SK-N-SH (cell line): ENCODE data around the gene C10orf62.

ENCODE experiments used
- CHD2 ChIP-seq: fragments of 150-350 bp; IDR thresholded peaks from 2 replicates; pipeline ENCODE4 v1.6.1; 2018; ENCODE audit warnings: low read length; ENCODE audit not compliant: partially characterized antibody
- SIN3A ChIP-seq: IDR thresholded peaks from 2 replicates; pipeline ENCODE4 v1.6.1; 2012; ENCODE audit warnings: low read depth, mild to moderate bottlenecking, low read length, moderate library complexity, borderline replicate concordance
- TF ChIP-seq, protein P1 (sequence below): IDR thresholded peaks from 2 replicates; pipeline ENCODE4 v1.4.0; 2012; ENCODE audit warnings: low read depth, borderline replicate concordance
- TF ChIP-seq, protein P2 (sequence below): fragments of 200-600 bp; sonication (generic); IDR thresholded peaks from 2 replicates; pipeline ENCODE4 v1.6.1; 2017; ENCODE audit warnings: antibody characterized with exemption, mild to moderate bottlenecking, moderate library complexity
- TF ChIP-seq, protein P3 (sequence below): IDR thresholded peaks from 2 replicates; pipeline ENCODE4 v1.6.1; 2012; ENCODE audit warnings: mild to moderate bottlenecking, low read depth, low read length, moderate library complexity

DNA sequence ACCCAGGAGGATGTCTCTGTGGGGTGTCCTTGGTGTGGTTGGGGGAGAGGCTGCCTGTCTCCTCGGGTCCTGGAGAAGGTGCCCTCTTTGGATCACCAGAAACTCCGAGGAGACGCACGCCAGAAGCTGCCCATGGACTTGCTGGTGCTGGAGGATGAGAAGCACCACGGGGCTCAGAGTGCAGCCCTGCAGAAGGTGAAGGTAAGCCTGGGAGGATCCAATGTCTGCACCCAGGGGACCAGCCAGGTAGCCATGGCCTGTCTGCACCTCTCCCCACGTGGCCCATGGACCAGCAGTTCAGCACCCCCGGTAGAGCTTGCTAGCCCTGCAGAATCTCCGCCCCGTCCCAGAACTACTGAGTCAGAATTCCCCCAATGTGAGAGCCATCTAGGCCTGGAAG, 11.8 kb upstream of the C10orf62 start:
- TF ChIP-seq, protein P1, sequence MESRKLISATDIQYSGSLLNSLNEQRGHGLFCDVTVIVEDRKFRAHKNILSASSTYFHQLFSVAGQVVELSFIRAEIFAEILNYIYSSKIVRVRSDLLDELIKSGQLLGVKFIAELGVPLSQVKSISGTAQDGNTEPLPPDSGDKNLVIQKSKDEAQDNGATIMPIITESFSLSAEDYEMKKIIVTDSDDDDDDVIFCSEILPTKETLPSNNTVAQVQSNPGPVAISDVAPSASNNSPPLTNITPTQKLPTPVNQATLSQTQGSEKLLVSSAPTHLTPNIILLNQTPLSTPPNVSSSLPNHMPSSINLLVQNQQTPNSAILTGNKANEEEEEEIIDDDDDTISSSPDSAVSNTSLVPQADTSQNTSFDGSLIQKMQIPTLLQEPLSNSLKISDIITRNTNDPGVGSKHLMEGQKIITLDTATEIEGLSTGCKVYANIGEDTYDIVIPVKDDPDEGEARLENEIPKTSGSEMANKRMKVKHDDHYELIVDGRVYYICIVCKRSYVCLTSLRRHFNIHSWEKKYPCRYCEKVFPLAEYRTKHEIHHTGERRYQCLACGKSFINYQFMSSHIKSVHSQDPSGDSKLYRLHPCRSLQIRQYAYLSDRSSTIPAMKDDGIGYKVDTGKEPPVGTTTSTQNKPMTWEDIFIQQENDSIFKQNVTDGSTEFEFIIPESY, result no peak
- no peak for TF ChIP-seq CHD2
- TF ChIP-seq, protein P2, sequence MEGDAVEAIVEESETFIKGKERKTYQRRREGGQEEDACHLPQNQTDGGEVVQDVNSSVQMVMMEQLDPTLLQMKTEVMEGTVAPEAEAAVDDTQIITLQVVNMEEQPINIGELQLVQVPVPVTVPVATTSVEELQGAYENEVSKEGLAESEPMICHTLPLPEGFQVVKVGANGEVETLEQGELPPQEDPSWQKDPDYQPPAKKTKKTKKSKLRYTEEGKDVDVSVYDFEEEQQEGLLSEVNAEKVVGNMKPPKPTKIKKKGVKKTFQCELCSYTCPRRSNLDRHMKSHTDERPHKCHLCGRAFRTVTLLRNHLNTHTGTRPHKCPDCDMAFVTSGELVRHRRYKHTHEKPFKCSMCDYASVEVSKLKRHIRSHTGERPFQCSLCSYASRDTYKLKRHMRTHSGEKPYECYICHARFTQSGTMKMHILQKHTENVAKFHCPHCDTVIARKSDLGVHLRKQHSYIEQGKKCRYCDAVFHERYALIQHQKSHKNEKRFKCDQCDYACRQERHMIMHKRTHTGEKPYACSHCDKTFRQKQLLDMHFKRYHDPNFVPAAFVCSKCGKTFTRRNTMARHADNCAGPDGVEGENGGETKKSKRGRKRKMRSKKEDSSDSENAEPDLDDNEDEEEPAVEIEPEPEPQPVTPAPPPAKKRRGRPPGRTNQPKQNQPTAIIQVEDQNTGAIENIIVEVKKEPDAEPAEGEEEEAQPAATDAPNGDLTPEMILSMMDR, result no peak
- no peak for TF ChIP-seq SIN3A
- TF ChIP-seq, protein P3, sequence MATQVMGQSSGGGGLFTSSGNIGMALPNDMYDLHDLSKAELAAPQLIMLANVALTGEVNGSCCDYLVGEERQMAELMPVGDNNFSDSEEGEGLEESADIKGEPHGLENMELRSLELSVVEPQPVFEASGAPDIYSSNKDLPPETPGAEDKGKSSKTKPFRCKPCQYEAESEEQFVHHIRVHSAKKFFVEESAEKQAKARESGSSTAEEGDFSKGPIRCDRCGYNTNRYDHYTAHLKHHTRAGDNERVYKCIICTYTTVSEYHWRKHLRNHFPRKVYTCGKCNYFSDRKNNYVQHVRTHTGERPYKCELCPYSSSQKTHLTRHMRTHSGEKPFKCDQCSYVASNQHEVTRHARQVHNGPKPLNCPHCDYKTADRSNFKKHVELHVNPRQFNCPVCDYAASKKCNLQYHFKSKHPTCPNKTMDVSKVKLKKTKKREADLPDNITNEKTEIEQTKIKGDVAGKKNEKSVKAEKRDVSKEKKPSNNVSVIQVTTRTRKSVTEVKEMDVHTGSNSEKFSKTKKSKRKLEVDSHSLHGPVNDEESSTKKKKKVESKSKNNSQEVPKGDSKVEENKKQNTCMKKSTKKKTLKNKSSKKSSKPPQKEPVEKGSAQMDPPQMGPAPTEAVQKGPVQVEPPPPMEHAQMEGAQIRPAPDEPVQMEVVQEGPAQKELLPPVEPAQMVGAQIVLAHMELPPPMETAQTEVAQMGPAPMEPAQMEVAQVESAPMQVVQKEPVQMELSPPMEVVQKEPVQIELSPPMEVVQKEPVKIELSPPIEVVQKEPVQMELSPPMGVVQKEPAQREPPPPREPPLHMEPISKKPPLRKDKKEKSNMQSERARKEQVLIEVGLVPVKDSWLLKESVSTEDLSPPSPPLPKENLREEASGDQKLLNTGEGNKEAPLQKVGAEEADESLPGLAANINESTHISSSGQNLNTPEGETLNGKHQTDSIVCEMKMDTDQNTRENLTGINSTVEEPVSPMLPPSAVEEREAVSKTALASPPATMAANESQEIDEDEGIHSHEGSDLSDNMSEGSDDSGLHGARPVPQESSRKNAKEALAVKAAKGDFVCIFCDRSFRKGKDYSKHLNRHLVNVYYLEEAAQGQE, result no peak
